ENCODE results near the gene EGFLAM. TPM values are rescaled to one million over a fixed set of nuclear protein-coding genes. Genes with fewer than 3 reads are reported as not detected.

The EGFLAM gene
- polyA plus RNA-seq (2013), result not detected

- Histone ChIP-seq H3K36me3 (ENCODE audit: control insufficient read depth in 4 of 4, insufficient read depth in 4 of 4, low read length in 3 of 4) (no peaks in the 10 kb centered on the region), H3K4me1 (ENCODE audit: control extremely low read depth in 1 of 4, control insufficient read depth in 4 of 4, insufficient read depth in 4 of 4, low read length in 3 of 4) (peaks cover 0 to 21% (median 9%) of the 10 kb centered on the region in 4 experiments), H3K4me3 (ENCODE audit: control insufficient read depth in 1 of 7, extremely low read depth in 1 of 7, insufficient read depth in 4 of 7, low read depth in 2 of 7, low read length in 6 of 7) (peak within 1 kb of the TSS in 6 of 7 experiments; percentile 17 to 70 (median 36)), H3K27me3 (replicated peaks in 2 of 5; ENCODE audit: control insufficient read depth in 4 of 5, insufficient read depth in 5 of 5, low read length in 4 of 5) (peaks cover 21 to 91% (median 48%) of the 10 kb centered on the region in 5 experiments), H3K9me3 (ENCODE audit: control extremely low read depth in 1 of 5, control insufficient read depth in 4 of 5, insufficient read depth in 2 of 5, low read depth in 1 of 5, low read length in 4 of 5) (peaks cover 0 to 4% (median 2%) of the 10 kb centered on the region in 5 experiments), H3K27ac (ENCODE audit: insufficient read depth in 1 of 2, low read depth in 1 of 2, low read length in 2 of 2, poor library complexity in 1 of 2, severe bottlenecking in 2 of 2) (no peak within 1 kb of the TSS)
- peak; percentile 27 to 63 (median 57) for DNase-seq
- CTCF ChIA-PET, result interaction anchor here (1.6 kb wide), 1 partner anchor 8 kb away, joined by 3 read pairs; no protein-coding TSS in a partner anchor
- WGBS (ENCODE audit: insufficient coverage), result 0% methylated on average over 46 of the region's 73 CpGs
- POLR2A ChIA-PET, result no interaction called here
These were observed at the start of gene EGFLAM for GRCh38 chr5:38258319-38259061. Gene EGFLAM, plus strand, starts transcription at chr5:38258559. Its CDS starts 196 bp downstream, at chr5:38258755.

GRCh38 chr5:38208782-38209378 lies 49.5 kb upstream of the EGFLAM start:
- DNase-seq, result peak; percentile 27 to 55 (median 51)
- POLR2A ChIA-PET, result no interaction called here
- no peaks in the 10 kb centered on the region for H3K9me3 ChIP-seq (ENCODE audit: control extremely low read depth in 1 of 5, control insufficient read depth in 4 of 5, insufficient read depth in 2 of 5, low read depth in 1 of 5, low read length in 4 of 5)
- H3K4me3 ChIP-seq (ENCODE audit: control insufficient read depth in 1 of 7, extremely low read depth in 1 of 7, insufficient read depth in 4 of 7, low read depth in 2 of 7, low read length in 6 of 7), result no peak overlapping the region
- peaks cover 0 to 32% (median 9%) of the 10 kb centered on the region in 5 experiments for H3K27me3 ChIP-seq (replicated peaks in 2 of 5; ENCODE audit: control insufficient read depth in 4 of 5, insufficient read depth in 5 of 5, low read length in 4 of 5)
- no peaks in the 10 kb centered on the region for H3K36me3 ChIP-seq (ENCODE audit: control insufficient read depth in 4 of 4, insufficient read depth in 4 of 4, low read length in 3 of 4)
- no peak overlapping the region for H3K27ac ChIP-seq (ENCODE audit: insufficient read depth in 1 of 2, low read depth in 1 of 2, low read length in 2 of 2, poor library complexity in 1 of 2, severe bottlenecking in 2 of 2)
- H3K4me1 ChIP-seq (ENCODE audit: control extremely low read depth in 1 of 4, control insufficient read depth in 4 of 4, insufficient read depth in 4 of 4, low read length in 3 of 4), result no peaks in the 10 kb centered on the region
- 44% methylated on average over 1 of the region's 1 CpG for WGBS (ENCODE audit: insufficient coverage)
- CTCF ChIA-PET, result interaction anchor here (1.2 to 1.6 kb wide), 5 partner anchors 11 to 599 kb away, joined by 3 to 6 read pairs (median 3); no protein-coding TSS in a partner anchor

DNA sequence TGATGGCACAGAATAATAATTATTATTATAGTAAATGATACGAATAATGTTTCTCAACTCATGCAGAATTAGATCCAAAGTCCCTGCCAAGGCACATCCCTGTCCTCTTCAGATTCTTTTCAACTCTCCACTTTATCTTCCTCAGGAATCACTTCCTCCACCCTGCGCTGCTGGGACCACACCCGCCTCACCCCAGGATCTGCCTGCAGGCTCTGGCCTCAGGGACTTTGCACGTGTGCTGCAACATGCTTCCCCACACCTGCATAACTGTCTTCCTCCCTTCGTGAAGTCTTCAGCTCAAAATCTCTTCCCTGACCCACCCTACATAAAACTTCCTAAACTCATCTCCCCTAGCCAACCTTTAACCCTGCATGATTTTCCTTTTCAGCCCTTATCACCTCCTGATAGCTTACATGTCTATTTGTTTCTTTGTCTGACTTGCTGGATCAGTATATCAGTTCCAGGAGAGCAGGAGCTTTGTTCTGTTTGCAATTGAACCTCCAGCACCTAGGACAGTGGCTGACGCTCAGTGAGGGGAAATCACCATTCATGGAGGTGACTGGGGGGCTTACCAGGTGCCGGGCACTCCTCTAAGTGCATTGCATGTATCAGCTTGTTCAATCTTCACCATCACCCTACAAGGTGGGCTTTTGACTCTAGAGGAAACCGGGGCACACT lies 47.5 kb upstream of the EGFLAM start:
- H3K27me3 ChIP-seq (replicated peaks in 2 of 5; ENCODE audit: control insufficient read depth in 4 of 5, insufficient read depth in 5 of 5, low read length in 4 of 5), result peaks cover 2 to 37% (median 7%) of the 10 kb centered on the region in 5 experiments
- ChIA-PET POLR2A (no interaction called here), CTCF (interaction anchor here (0.7 to 1.1 kb wide), 2 partner anchors 15 to 17 kb away, joined by 3 read pairs; no protein-coding TSS in a partner anchor)
- H3K4me1 ChIP-seq (ENCODE audit: control extremely low read depth in 1 of 4, control insufficient read depth in 4 of 4, insufficient read depth in 4 of 4, low read length in 3 of 4), result no peaks in the 10 kb centered on the region
- WGBS (ENCODE audit: insufficient coverage), result 91% methylated on average over 5 of the region's 8 CpGs
- no peaks in the 10 kb centered on the region for H3K9me3 ChIP-seq (ENCODE audit: control extremely low read depth in 1 of 5, control insufficient read depth in 4 of 5, insufficient read depth in 2 of 5, low read depth in 1 of 5, low read length in 4 of 5)
- no peak for DNase-seq
- no peak overlapping the region for H3K4me3 ChIP-seq (ENCODE audit: control insufficient read depth in 1 of 7, extremely low read depth in 1 of 7, insufficient read depth in 4 of 7, low read depth in 2 of 7, low read length in 6 of 7)
- H3K36me3 ChIP-seq (ENCODE audit: control insufficient read depth in 4 of 4, insufficient read depth in 4 of 4, low read length in 3 of 4), result no peaks in the 10 kb centered on the region
- no peak overlapping the region for H3K27ac ChIP-seq (ENCODE audit: insufficient read depth in 1 of 2, low read depth in 1 of 2, low read length in 2 of 2, poor library complexity in 1 of 2, severe bottlenecking in 2 of 2)

- no peaks in the 10 kb centered on the region for H3K9me3 ChIP-seq (ENCODE audit: control extremely low read depth in 1 of 5, control insufficient read depth in 4 of 5, insufficient read depth in 2 of 5, low read depth in 1 of 5, low read length in 4 of 5)
- no peak overlapping the region for H3K4me3 ChIP-seq (ENCODE audit: control insufficient read depth in 1 of 7, extremely low read depth in 1 of 7, insufficient read depth in 4 of 7, low read depth in 2 of 7, low read length in 6 of 7)
- H3K4me1 ChIP-seq (ENCODE audit: control extremely low read depth in 1 of 4, control insufficient read depth in 4 of 4, insufficient read depth in 4 of 4, low read length in 3 of 4), result no peaks in the 10 kb centered on the region
- ChIA-PET POLR2A (no interaction called here), CTCF (interaction anchor here (0.7 to 1.1 kb wide), 2 partner anchors 14 to 18 kb away, joined by 3 read pairs; no protein-coding TSS in a partner anchor)
- 74% methylated on average over 4 of the region's 6 CpGs for WGBS (ENCODE audit: insufficient coverage)
- H3K27me3 ChIP-seq (replicated peaks in 2 of 5; ENCODE audit: control insufficient read depth in 4 of 5, insufficient read depth in 5 of 5, low read length in 4 of 5), result peaks cover 4 to 37% (median 5%) of the 10 kb centered on the region in 5 experiments
- no peak overlapping the region for H3K27ac ChIP-seq (ENCODE audit: insufficient read depth in 1 of 2, low read depth in 1 of 2, low read length in 2 of 2, poor library complexity in 1 of 2, severe bottlenecking in 2 of 2)
- no peaks in the 10 kb centered on the region for H3K36me3 ChIP-seq (ENCODE audit: control insufficient read depth in 4 of 4, insufficient read depth in 4 of 4, low read length in 3 of 4)
- DNase-seq, result no peak
These were observed 47.0 kb upstream of the EGFLAM start for GRCh38 chr5:38211354-38211710.

- Histone ChIP-seq H3K27me3 (replicated peaks in 2 of 5; ENCODE audit: control insufficient read depth in 4 of 5, insufficient read depth in 5 of 5, low read length in 4 of 5) (peaks cover 4 to 36% (median 5%) of the 10 kb centered on the region in 5 experiments), H3K36me3 (ENCODE audit: control insufficient read depth in 4 of 4, insufficient read depth in 4 of 4, low read length in 3 of 4) (no peaks in the 10 kb centered on the region), H3K9me3 (ENCODE audit: control extremely low read depth in 1 of 5, control insufficient read depth in 4 of 5, insufficient read depth in 2 of 5, low read depth in 1 of 5, low read length in 4 of 5) (no peaks in the 10 kb centered on the region), H3K4me3 (ENCODE audit: control insufficient read depth in 1 of 7, extremely low read depth in 1 of 7, insufficient read depth in 4 of 7, low read depth in 2 of 7, low read length in 6 of 7) (no peak overlapping the region), H3K27ac (ENCODE audit: insufficient read depth in 1 of 2, low read depth in 1 of 2, low read length in 2 of 2, poor library complexity in 1 of 2, severe bottlenecking in 2 of 2) (no peak overlapping the region), H3K4me1 (ENCODE audit: control extremely low read depth in 1 of 4, control insufficient read depth in 4 of 4, insufficient read depth in 4 of 4, low read length in 3 of 4) (no peaks in the 10 kb centered on the region)
- no peak for DNase-seq
- POLR2A ChIA-PET, result no interaction called here
- CTCF ChIA-PET, result no interaction called here
These were observed 46.1 kb upstream of the EGFLAM start for GRCh38 chr5:38212307-38212706.

DNA sequence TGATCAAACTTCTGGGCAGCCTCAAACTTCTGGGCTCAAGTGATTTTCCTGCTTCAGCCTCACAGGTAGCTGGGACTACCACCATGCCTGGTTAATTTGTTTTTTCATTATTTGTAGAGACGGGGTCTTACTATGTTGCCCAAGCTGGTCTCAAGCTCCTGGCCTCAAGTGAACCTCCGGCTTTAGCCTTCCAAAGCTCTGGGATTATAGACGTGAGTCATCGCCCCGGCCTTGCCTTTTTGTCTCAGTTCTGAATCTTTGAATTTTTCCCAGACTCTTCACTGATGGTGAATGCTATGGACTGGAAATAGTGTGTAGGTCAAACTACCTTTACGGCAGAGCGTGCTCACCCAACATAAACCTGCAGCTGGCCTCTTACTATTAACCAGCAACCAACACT lies 32.3 kb upstream of the EGFLAM start:
- H3K36me3 ChIP-seq (ENCODE audit: control insufficient read depth in 4 of 4, insufficient read depth in 4 of 4, low read length in 3 of 4), result no peaks in the 10 kb centered on the region
- H3K27ac ChIP-seq (ENCODE audit: insufficient read depth in 1 of 2, low read depth in 1 of 2, low read length in 2 of 2, poor library complexity in 1 of 2, severe bottlenecking in 2 of 2), result no peak overlapping the region
- WGBS (ENCODE audit: insufficient coverage), result 98% methylated on average over 5 of the region's 7 CpGs
- peaks cover 0 to 16% (median 3%) of the 10 kb centered on the region in 5 experiments for H3K27me3 ChIP-seq (replicated peaks in 2 of 5; ENCODE audit: control insufficient read depth in 4 of 5, insufficient read depth in 5 of 5, low read length in 4 of 5)
- no peak for DNase-seq
- no peak overlapping the region for H3K4me3 ChIP-seq (ENCODE audit: control insufficient read depth in 1 of 7, extremely low read depth in 1 of 7, insufficient read depth in 4 of 7, low read depth in 2 of 7, low read length in 6 of 7)
- POLR2A ChIA-PET, result no interaction called here
- no peaks in the 10 kb centered on the region for H3K4me1 ChIP-seq (ENCODE audit: control extremely low read depth in 1 of 4, control insufficient read depth in 4 of 4, insufficient read depth in 4 of 4, low read length in 3 of 4)
- H3K9me3 ChIP-seq (ENCODE audit: control extremely low read depth in 1 of 5, control insufficient read depth in 4 of 5, insufficient read depth in 2 of 5, low read depth in 1 of 5, low read length in 4 of 5), result no peaks in the 10 kb centered on the region
- CTCF ChIA-PET, result interaction anchor here (1.5 kb wide), 1 partner anchor 15 kb away, joined by 3 read pairs; no protein-coding TSS in a partner anchor
